ENCODE results near the gene CBFA2T2.

The CBFA2T2 gene

DNA sequence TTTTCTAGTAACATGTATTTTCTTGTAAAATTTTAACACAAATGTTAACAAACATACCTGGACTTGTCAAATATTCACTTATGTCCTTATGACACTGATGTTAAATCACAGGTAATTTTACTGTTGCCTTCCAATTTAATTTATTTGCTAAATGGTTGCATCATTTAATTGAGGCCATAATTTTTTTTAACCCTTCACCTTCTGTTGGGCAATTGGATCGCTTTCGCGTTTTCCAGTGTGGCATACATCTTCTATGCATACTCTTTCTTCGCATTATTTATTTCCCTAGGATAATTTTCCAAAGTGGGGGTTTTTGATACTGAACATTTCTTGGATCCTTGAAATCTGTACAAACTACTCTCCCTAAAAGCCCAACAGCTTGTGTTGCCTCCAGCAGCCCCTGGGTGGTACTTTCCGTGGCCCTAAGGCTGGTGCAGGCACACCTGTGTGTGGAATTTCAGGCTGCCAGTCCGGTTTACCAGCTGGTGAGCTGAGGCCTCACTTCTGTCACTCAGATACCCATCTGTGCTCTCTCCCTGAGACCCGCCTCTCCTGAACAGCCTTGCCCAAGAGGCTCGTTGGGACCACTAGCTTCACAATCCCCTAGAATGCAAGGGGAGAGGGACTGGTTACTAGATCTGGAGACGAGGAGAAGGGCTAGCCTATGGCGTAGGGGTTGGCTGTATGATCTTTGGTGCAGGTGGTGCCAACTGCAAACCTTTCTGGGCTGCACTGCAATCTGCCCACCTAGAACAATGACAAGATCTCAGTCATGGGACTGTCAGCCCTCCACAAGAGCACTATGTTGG lies 161.1 kb downstream of the CBFA2T2 start:
- DNase-seq, result no peak
- Histone ChIP-seq H3K27ac (no peak overlapping the region), H3K36me3 (replicated peaks) (no peaks in the 10 kb centered on the region), H3K4me3 (ENCODE audit: low read depth, low read length) (no peak overlapping the region), H3K27me3 (replicated peaks) (no peaks in the 10 kb centered on the region)
- TF ChIP-seq, protein P1, sequence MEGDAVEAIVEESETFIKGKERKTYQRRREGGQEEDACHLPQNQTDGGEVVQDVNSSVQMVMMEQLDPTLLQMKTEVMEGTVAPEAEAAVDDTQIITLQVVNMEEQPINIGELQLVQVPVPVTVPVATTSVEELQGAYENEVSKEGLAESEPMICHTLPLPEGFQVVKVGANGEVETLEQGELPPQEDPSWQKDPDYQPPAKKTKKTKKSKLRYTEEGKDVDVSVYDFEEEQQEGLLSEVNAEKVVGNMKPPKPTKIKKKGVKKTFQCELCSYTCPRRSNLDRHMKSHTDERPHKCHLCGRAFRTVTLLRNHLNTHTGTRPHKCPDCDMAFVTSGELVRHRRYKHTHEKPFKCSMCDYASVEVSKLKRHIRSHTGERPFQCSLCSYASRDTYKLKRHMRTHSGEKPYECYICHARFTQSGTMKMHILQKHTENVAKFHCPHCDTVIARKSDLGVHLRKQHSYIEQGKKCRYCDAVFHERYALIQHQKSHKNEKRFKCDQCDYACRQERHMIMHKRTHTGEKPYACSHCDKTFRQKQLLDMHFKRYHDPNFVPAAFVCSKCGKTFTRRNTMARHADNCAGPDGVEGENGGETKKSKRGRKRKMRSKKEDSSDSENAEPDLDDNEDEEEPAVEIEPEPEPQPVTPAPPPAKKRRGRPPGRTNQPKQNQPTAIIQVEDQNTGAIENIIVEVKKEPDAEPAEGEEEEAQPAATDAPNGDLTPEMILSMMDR (IDR thresholded peaks at IDR 0.05; ENCODE audit: low read depth, low read length, missing control alignments), result no peak
- in situ Hi-C loops (cut with HindIII; ENCODE audit: low pct_ligation_motif_present, low sequenced_read_pairs), result no loop called here

DNA sequence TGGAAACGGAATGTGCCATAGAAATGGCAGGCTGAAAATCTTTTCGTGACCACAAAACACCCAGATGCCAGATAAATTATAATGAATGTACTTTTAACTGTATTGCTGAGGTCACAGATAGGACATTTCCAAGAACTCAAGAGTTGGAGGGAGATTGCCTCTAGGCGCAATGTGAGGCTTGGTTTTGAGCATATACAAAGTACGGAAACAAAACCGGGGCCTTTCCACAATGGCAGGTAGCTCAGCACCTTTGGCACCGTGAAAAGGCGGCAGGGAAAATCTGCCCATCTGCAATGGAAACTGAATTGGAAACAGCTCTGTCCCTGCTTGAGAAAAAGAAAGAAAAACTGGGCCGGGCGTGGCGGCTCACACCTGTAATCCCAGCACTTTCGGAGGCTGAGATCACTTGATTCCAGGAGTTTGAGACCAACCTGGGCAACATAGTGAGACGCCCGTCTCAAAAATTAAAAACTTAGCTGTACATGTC lies 161.7 kb downstream of the CBFA2T2 start:
- TF ChIP-seq, protein P1 (IDR thresholded peaks at IDR 0.05; ENCODE audit: low read depth, low read length, missing control alignments), result no peak
- no peak for DNase-seq
- Histone ChIP-seq H3K36me3 (replicated peaks) (no peaks in the 10 kb centered on the region), H3K27ac (no peak overlapping the region), H3K27me3 (replicated peaks) (no peaks in the 10 kb centered on the region), H3K4me3 (ENCODE audit: low read depth, low read length) (no peak overlapping the region)
- in situ Hi-C loops (cut with HindIII; ENCODE audit: low pct_ligation_motif_present, low sequenced_read_pairs), result no loop called here

DNA sequence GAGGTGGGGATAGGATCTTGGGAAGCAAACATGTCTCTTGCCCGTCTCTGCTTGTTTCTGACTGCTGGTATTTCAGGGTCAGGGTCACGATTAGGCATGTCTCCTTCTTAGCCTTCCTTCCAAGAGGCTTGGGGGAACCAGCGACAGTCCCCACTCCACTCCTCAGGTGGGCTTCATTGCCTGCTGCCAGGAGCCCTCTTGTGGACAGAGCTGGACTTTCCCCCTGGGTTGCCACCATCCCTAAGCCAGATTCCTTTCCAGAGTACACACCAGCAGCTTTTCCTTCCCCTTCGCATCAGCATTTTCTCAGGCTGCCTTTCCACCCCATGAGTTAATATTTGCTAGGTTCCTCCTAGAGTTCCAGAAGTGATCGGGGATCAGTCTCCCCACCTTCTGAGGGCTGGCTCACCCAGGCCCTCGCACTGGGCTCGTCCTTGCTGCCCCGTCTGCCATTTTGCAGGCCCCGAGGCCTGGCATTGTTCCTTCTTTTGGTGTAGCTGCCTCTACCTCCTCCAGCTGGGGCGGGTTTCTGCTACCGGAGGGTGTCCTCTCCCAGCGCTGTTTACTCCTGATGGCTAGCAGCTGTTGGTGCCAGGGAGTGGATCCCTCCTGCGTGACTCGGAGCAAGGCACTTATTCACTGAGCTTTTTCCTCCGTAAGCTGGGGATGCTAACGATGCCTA lies 163.5 kb downstream of the CBFA2T2 start:
- no peak overlapping the region for H3K27ac ChIP-seq
- in situ Hi-C loops (cut with HindIII; ENCODE audit: low pct_ligation_motif_present, low sequenced_read_pairs), result no loop called here
- no peaks in the 10 kb centered on the region for H3K27me3 ChIP-seq (replicated peaks)
- DNase-seq, result no peak
- no peak overlapping the region for H3K4me3 ChIP-seq (ENCODE audit: low read depth, low read length)
- TF ChIP-seq, protein P1 (IDR thresholded peaks at IDR 0.05; ENCODE audit: low read depth, low read length, missing control alignments), result peak; percentile 96
- no peaks in the 10 kb centered on the region for H3K36me3 ChIP-seq (replicated peaks)

DNA sequence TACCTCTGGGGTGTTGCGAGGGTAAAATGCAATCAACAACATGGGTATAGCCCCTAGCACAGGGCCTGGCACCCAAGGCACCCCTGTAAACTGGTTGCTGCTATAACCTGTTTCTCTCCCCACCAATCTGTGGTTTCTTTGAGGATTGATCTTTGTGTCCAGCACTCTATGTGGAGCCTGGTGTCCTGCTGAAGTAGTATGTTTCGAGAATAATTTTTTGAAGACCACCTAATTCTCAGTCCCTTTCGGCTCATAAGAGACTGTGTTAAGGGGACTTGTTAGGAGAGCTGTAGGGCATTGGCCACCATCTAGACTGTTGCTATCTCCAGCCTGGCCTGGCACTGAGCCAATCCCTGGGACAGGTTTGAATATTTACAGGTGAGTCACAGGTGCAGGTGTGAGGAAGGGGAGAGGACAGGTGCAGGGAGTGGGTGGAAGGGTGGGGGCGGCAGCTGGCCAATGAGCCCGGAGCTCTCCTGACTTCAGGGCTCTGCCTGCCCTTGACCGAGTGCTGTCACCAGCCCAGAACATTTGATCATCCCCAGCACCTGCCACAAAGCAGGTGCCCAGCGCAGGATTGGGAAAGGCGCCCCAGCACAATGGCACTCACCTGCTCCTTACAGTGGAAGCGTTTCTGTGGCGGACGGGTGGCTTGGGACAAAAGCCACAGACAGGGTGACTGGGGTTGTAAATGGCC lies 164.2 kb downstream of the CBFA2T2 start:
- TF ChIP-seq, protein P1 (IDR thresholded peaks at IDR 0.05; ENCODE audit: low read depth, low read length, missing control alignments), result no peak
- DNase-seq, result no peak
- Histone ChIP-seq H3K27me3 (replicated peaks) (no peaks in the 10 kb centered on the region), H3K4me3 (ENCODE audit: low read depth, low read length) (no peak overlapping the region), H3K27ac (no peak overlapping the region), H3K36me3 (replicated peaks) (no peaks in the 10 kb centered on the region)
- in situ Hi-C loops (cut with HindIII; ENCODE audit: low pct_ligation_motif_present, low sequenced_read_pairs), result no loop called here

DNA sequence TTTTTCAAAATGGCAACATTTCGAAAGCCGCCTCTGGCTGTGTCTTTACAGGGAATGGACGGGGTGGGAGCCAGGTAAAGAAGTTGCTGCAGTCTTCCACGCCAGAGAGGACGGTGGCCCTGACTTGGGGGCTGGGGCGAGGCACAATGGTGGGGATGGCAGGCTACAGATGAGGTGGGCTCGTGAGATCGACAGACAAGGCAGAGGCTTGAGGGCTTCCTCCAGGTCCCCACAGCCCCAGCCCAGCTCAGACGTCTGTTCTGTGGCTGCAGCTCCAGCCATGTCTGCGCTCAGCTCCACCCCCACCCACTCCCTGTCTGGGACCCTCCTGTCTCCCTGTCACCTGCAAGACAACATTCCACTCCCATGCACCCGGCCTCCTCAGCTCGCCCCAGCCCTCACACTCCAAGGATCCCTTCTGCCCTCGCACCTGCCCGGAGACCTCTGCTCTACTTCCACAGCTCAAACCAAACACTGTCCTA lies 164.8 kb downstream of the CBFA2T2 start:
- Histone ChIP-seq H3K27me3 (replicated peaks) (no peaks in the 10 kb centered on the region), H3K4me3 (ENCODE audit: low read depth, low read length) (no peak overlapping the region)

More for the DNA sequence above, 164.8 kb downstream of the CBFA2T2 start:
- TF ChIP-seq, protein P1 (IDR thresholded peaks at IDR 0.05; ENCODE audit: low read depth, low read length, missing control alignments), result no peak
- Histone ChIP-seq H3K27ac (no peak overlapping the region), H3K36me3 (replicated peaks) (no peaks in the 10 kb centered on the region)
- in situ Hi-C loops (cut with HindIII; ENCODE audit: low pct_ligation_motif_present, low sequenced_read_pairs), result no loop called here
- no peak for DNase-seq
